ENCODE results near the gene FSD1L.

Gene FSD1L

DNA sequence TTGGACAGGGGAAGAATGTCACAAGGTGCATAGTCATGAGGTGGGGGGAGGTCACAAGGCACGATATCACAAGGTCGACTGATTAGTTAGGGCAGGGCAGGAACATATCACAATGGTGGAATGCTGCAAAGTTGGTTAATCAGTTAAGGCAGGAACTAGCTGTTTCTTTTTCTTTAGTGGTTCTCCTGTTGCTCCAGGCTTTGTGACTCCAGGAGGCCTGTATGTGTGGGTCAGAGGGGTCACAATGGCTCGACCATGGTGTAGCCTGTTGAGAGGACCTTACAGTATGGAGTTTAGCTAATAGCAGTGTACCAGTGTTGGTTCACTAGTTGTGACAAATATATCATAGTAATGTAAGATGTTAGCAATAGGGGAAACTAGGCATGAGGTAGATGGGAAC, 12.4 kb upstream of the FSD1L start:
- no peak for DNase-seq (ENCODE audit: low read depth in 2 of 3, low spot score in 2 of 3)

GRCh38 chr9:105436783-105437182, 11.1 kb upstream of the FSD1L start:
- no peak for DNase-seq (ENCODE audit: low read depth in 2 of 3, low spot score in 2 of 3)

GRCh38 chr9:105437704-105438103, 10.1 kb upstream of the FSD1L start:
- no peak for DNase-seq (ENCODE audit: low read depth in 2 of 3, low spot score in 2 of 3)

DNA sequence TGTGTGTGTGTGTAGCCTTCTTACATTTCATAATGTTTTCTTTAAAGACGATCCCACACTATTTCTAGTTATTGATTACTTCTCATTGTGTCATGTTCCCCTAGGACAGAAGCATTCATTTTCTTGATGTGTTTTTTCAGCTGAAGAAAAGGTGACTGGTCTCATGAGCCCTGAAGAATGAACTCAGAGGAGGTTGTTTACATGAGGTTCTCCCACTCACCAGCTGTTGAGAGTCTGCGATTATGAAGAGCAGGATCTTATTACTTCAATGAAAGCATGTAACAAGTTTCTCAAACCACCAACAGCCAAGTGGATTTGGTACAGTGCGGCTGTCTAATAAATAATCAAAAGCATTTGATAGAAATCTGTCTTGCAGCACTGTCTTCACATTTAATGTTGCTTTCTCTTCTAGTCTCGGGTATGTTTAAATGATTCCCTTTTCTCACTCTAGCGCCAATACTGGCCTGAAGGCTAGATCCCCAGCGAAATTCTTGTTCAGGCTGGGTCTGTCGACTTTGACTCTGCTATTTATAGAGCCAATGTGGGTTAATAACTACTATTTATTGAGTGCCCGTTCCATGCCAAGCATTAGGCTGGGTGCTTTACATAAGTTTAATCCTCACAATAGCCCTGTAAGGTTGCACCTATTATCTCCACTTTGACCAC, 9.6 kb upstream of the FSD1L start:
- no peak for DNase-seq (ENCODE audit: low read depth in 2 of 3, low spot score in 2 of 3)

DNA sequence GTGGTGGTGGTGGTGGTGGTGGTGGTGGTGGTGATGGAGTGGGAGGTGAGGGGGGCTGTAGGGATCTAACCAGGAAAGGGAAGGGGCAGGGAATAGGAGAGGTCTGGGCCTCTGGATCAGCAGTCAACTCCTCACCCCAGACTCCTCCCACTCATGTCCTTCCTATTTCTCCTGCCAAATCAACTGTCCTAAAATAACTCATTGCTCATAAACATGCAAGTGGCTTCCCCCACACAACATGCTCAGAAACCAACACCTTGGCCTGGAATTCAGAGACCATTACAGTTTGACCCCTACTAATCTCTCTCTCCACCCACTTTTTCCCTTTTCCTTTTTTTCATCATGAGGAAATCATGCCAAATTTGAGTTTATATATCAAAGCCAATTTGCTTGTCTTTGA, 8.4 kb upstream of the FSD1L start:
- DNase-seq (ENCODE audit: low read depth in 2 of 3, low spot score in 2 of 3), result no peak

DNA sequence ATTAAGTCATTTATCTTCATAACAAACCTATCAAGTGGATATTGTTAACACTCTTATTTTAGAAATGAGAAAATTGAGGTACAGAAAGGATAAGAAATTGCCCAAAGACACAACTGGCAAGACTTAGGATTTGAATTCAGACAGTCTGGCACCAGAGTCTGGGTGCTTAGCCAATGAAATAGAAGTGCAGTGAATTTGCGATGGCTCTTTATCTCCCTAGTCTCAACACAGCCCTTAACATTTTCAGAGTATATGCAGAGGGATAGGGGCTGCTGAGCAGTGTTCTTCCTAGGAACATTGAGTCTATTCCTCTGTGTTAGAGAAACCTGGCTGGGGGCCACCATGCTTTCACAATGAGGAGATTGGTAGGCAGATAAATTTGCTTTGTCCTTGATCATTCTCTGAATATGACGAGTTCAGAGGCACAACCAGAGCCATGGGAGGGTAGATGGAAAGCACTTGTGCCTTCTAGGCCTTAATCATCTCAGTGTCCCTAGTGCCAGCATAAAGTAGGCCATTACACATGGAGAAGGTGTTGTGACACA, 6.1 kb upstream of the FSD1L start:
- no peak for DNase-seq (ENCODE audit: low read depth in 2 of 3, low spot score in 2 of 3)

DNA sequence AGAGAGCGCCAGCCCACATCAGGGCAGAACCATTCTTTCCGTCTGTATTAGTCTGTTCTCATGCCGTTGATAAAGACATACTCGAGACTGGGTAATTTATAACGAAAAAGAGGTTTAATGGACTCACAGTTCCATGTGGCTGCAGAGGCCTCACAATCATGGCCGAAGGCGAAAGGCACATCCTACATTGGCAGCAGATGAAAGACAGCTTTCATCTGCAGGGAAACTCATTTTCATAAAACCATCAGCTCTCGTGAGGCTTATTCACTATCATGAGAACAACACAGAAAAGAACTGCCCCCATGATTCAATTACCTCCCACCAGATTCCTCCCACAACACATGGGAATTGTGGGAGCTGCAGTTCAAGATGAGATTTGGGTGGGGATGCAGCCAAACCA, 4.7 kb upstream of the FSD1L start:
- DNase-seq (ENCODE audit: low read depth in 2 of 3, low spot score in 2 of 3), result no peak

GRCh38 chr9:105444130-105444529, 3.7 kb upstream of the FSD1L start:
- no peak for DNase-seq (ENCODE audit: low read depth in 2 of 3, low spot score in 2 of 3)

DNA sequence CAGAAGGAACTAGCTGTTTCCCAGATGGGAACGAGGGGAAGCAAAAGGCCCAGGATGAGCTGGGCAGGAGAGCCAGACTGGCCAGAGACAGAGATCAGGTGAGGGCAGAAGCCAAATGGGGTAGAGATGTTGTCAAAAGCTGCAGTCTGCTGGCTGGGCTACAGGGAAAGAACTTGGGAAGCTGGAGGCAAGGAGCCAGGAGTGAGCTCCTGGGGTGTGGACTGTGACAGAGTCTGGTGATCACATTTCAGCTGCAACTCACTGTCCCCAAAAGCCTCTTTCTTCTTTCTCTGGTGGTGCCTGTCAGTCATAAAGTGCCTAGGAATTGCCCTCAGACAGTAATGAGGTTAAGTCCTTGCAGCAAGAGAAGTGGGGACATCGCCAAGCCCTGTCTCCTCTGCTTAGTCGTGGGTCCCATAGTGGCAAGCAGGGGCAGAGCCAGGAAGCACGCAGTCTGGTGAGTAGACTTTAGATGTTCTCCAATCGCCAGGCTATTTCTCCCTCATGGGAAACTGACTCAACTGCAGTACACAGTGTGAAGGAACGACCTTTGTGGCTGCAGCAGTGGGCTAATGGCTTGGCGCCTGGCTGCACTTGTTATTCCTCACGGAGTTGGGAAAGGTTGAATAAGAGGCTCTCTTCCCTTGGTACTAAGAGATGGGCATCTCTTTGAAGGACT, 2.5 kb upstream of the FSD1L start:
- no peak for DNase-seq (ENCODE audit: low read depth in 2 of 3, low spot score in 2 of 3)

DNA sequence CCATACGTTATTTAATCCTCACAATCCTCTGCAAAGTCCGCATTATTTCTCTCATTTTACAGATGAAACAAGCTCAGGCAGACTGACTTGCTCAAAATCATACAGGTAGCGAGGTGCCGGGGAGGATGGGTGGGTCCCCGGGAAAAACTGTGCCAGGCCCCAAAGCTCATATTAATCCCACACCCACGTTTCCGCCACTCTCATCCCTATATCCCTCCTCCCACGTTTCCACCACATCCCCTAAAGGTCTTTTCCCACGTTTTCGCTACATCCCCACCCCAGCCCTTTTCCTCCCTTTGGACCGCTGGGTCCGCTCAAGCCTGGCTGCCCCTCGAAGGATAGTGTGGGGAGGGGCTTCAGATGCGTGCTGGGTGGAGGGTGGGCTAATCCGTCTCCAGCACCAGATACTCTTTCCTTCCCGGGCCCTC, 434 bp upstream of the FSD1L start:
- DNase-seq (ENCODE audit: low read depth in 2 of 3, low spot score in 2 of 3), result no peak

DNA sequence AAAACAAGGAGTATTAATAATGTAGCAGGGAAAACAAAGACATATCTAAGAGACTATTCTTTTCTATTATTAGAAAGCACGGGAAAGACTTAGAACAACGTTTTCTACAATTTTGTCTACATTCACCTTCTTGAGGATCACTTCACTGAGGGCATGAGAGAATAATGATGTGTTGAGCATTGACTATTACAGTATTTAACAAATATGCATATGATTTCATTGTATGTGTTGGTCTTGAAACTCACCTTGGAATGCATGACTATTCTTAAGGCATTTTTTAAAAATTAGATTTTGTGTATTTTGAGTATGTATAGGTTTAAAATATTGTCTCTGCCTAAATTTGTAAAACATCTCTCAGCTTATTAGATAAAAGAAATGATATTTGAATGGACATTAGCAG, 1.2 kb downstream of the FSD1L start:
- DNase-seq (ENCODE audit: low read depth in 2 of 3, low spot score in 2 of 3), result no peak

DNA sequence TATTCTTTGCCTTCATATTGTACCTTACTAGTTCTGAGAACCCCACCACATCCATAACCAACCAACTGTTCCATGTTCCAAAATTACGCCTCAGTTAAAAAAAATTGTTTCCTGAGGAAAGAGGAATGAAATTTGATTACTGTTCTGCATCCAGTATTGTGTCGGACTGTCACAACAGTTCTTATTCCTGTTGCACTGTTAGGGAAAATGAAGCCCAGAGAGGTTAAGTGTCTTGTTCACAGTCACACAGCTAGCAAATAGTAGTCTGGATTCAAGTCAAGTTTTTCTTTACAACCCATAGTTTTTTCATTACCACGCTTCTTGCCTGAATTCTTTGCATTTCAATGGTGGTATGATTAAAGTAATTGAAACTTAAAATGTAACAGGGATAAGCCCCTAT, 4.4 kb downstream of the FSD1L start:
- no peak for DNase-seq (ENCODE audit: low read depth in 2 of 3, low spot score in 2 of 3)

- DNase-seq (ENCODE audit: low read depth in 2 of 3, low spot score in 2 of 3), result no peak
Measured at GRCh38 chr9:105455836-105456475, 8.1 kb downstream of the FSD1L start.

GRCh38 chr9:105457560-105458294, 9.9 kb downstream of the FSD1L start:
- no peak for DNase-seq (ENCODE audit: low read depth in 2 of 3, low spot score in 2 of 3)

GRCh38 chr9:105458404-105458803, 10.6 kb downstream of the FSD1L start:
- DNase-seq (ENCODE audit: low read depth in 2 of 3, low spot score in 2 of 3), result no peak

DNA sequence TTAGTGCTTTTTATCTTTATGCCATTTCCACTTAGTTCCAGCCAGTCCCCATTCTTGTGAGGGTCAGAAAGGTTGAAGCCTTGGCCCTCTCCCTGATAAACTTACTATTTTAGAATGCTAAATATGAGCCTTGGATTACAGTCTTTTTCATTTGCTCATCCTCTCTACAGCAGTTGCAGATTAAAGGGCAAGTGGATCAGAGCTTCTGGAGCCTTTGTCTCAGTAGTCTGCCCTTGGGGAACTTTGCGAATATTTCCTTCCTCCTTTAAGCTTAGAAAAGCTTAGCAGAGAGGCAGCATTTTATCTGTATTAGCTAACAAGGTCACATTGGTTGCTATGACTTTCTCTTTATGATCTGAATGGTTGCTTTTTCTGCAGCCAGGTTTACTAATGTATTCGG, 11.5 kb downstream of the FSD1L start:
- no peak for DNase-seq (ENCODE audit: low read depth in 2 of 3, low spot score in 2 of 3)

DNA sequence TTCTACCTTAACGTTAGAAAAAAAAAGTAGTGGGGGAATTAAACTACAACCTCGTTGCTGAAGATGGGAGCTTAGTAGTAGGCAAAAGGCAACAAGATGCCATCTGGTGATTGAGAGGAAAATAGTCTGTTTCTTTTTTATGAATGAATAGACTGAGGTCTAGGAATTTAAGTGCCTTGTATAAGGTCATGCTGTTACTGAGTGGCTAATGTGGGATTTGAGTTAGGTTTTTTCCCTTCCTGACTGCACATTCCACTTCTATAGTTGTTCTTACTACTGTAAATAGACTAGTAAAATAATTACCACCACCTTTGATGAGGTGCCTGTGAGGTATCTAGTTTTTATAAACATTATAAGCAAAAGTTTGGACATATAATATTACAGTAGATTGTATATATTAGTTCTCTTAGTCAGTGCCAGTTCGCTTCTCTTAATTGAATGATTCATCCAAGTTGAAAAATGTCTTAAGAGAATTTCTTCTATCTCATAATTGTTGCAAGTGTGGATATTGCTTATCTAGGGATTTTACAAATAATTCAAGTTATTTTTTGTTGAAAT, 19.1 kb downstream of the FSD1L start:
- no peak for DNase-seq (ENCODE audit: low read depth in 2 of 3, low spot score in 2 of 3)

DNA sequence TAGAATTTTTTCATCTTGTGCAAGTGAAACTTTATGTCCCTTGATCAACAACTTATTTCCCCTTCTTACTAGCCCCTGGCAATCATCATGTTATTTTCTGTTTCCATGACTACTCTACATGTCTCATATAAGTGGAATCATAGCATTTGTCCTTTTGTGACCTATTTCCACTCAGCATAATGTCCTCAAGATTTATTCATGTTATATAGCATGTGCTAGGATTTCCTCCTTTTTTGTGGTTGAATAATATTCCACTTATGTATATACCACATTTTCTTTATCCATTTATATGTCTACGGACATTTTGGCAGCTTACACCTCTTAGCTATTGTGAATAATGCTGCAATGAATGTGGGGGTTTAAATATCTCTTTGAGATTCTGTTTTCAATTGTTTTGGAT, 21.0 kb downstream of the FSD1L start:
- no peak for DNase-seq (ENCODE audit: low read depth in 2 of 3, low spot score in 2 of 3)

DNA sequence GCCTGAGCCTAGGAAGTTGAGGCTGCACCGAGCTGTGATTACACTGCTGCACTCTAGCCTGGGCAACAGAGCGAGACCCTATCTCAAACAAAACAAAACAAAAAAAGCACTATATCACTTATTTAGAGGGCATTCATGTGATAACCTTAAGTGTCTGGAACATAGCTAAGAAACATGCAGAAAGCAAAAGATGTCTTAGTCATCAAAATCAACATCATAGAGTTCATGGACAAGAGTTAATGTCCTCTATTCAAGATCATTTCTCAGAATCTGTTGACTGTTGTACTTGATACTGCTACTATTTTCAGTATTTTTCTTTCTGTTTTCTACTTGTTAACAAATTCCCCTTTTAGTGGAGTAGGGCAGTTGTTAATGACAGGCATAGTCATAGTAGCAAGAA, 25.4 kb downstream of the FSD1L start:
- DNase-seq (ENCODE audit: low read depth in 2 of 3, low spot score in 2 of 3), result no peak

DNA sequence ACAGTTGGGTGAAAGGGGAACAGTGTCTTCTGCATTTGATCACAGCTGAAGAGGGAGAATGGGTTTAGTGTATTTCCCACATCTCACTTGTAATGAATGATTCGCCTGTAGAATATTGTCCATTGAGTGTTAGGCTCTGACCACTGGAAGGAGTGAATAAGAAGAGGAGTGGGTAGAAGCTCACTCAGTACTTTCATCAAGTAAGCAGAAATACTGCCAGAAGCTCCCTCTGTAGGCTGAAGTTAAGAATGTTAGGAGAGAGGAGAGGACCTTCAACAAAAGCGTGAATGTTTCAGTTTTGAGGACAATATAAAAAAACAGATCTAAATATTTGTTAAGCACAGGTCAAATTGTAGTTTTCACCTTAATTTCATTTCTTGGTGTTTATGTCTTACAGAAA, 27.5 kb downstream of the FSD1L start:
- DNase-seq (ENCODE audit: low read depth in 2 of 3, low spot score in 2 of 3), result no peak

- DNase-seq (ENCODE audit: low read depth in 2 of 3, low spot score in 2 of 3), result no peak
Measured at GRCh38 chr9:105479846-105480245, 32.0 kb downstream of the FSD1L start.

Data from activated CD8-positive, alpha-beta memory T cell treated with anti-CD3 and anti-CD28 coated beads for 48 hours (primary cell).